HEK293T (cell line): ENCODE data around the gene CD151.

Experiments used
- CTCF ChIA-PET: fragments of 350-600 bp; formaldehyde crosslinking; extraction: SDS; loops from one replicate; lab custom pipeline; 2021; ENCODE audit warnings: antibody characterized with exemption, inconsistent platforms; lab: Yijun Ruan, JAX
- POLR2A ChIA-PET: fragments of 350-600 bp; formaldehyde crosslinking; extraction: SDS; loops from one replicate; lab custom pipeline; 2020; ENCODE audit warnings: antibody characterized with exemption, inconsistent platforms; lab: Yijun Ruan, JAX
- DNase-seq: peaks from one replicate; pipeline ENCODE4 v3.0.0; 2012; ENCODE audit warnings: mixed read lengths; ENCODE audit errors: extremely low spot score
- ARNT ChIP-seq: fragments of 450-650 bp; IDR thresholded peaks from 2 replicates; pipeline ENCODE4 v1.6.1; 2017; ENCODE audit warnings: mild to moderate bottlenecking
- BHLHE40 ChIP-seq: fragments of 450-650 bp; IDR thresholded peaks from 2 replicates; pipeline ENCODE4 v1.6.1; 2016; ENCODE audit warnings: mild to moderate bottlenecking, moderate library complexity, borderline replicate concordance
- CTBP1 ChIP-seq: fragments of 450-650 bp; IDR thresholded peaks from 2 replicates; pipeline ENCODE4 v1.6.1; 2016; ENCODE audit warnings: borderline replicate concordance
- ELF4 ChIP-seq: fragments of 450-650 bp; IDR thresholded peaks from 2 replicates; pipeline ENCODE4 v1.6.1; 2017; ENCODE audit warnings: antibody characterized with exemption
- FOXA1 ChIP-seq: fragments of 450-650 bp; IDR thresholded peaks from 2 replicates; pipeline ENCODE4 v1.6.1; 2016; ENCODE audit warnings: mild to moderate bottlenecking
- FOXK2 ChIP-seq: fragments of 450-650 bp; IDR thresholded peaks from 2 replicates; pipeline ENCODE4 v1.6.1; 2016; ENCODE audit warnings: mild to moderate bottlenecking
- FOXM1 ChIP-seq: fragments of 450-650 bp; IDR thresholded peaks from 2 replicates; pipeline ENCODE4 v1.6.1; 2017; ENCODE audit warnings: mild to moderate bottlenecking, borderline replicate concordance
- HDGF ChIP-seq: fragments of 450-650 bp; IDR thresholded peaks from 2 replicates; pipeline ENCODE4 v1.6.1; 2017; ENCODE audit warnings: antibody characterized with exemption, borderline replicate concordance
- L3MBTL2 ChIP-seq: fragments of 450-650 bp; conservative IDR thresholded peaks from 2 replicates; pipeline ENCODE4 v1.6.1; 2016; ENCODE audit warnings: mild to moderate bottlenecking
- LEF1 ChIP-seq: fragments of 450-650 bp; IDR thresholded peaks from 2 replicates; pipeline ENCODE4 v1.6.1; 2017; ENCODE audit warnings: mild to moderate bottlenecking, borderline replicate concordance
- NFRKB ChIP-seq: fragments of 450-650 bp; IDR thresholded peaks from 2 replicates; pipeline ENCODE4 v1.6.1; 2016; ENCODE audit warnings: mild to moderate bottlenecking, moderate library complexity
- PKNOX1 ChIP-seq: fragments of 450-650 bp; IDR thresholded peaks from 2 replicates; pipeline ENCODE4 v1.6.1; 2016
- SP1 ChIP-seq: fragments of 450-650 bp; IDR thresholded peaks from 2 replicates; pipeline ENCODE4 v1.6.1; 2017
- SUZ12 ChIP-seq: fragments of 450-650 bp; IDR thresholded peaks from 2 replicates; pipeline ENCODE4 v1.6.1; 2016; ENCODE audit warnings: mild to moderate bottlenecking
- TARDBP ChIP-seq: fragments of 450-650 bp; IDR thresholded peaks from 2 replicates; pipeline ENCODE4 v1.6.1; 2016
- ZNF384 ChIP-seq: fragments of 450-650 bp; IDR thresholded peaks from 2 replicates; pipeline ENCODE4 v1.6.1; 2016

CD151 gene

DNA sequence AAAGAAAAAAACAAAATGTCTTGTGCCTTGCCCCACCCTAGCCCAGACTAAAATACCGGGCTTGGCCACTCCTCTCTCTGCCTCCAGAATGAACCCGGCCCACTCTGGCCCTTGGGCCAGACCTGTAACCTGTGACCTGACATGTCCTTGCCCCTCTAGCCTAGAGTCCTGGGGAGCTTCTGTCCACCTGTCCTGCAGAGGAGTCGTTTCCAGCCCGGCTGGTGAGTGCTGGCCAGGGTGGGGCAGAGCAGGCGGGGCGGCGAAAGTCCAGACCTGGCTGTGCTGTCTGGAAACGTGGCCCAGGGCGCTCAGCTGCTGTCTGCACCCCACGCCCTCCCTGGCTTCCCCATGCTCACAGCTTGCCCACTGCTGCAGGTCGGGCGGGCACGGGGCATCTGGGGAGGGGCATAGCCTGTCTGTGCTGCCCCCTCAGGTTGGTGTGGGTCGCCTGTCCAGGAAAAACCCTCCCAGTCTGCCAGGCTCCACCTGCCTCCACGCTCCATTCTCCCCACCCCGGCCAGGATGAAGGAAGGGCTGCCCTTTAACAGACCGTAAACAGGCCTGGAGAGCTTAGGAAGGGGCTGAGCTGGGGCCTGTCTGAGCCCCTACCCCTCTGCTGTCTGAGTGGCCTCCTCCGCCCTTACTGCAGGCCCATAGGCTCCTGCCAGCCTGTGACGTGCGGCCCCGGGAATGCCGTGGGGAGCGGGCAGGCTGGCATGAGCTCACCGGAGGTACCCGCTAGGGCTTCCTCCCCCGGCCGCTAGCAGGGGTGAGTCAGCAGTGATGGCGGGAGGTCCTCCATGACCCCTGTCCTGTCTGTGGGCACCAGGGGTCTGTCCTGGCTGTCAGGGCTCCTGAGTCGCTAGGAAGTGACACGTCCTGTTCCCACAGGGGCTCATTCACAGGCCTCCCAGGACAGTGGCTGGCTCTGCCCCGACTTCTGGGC lies 1.9 kb downstream of the CD151 start:
- no peak for TF ChIP-seq FOXA1
- TF ChIP-seq ARNT, result no peak
- ChIA-PET POLR2A (interaction anchor here (0.6 to 8.0 kb wide), 8 partner anchors 8 to 76 kb away, joined by 3 to 63 read pairs (median 4); partner anchors contain the start of genes CHID1, PNPLA2, POLR2L and RPLP2), CTCF (interaction anchor here (0.7 to 1.4 kb wide), 2 partner anchors 8 to 548 kb away, joined by 3 to 4 read pairs; partner anchors contain the start of gene TSPAN4)
- no peak for DNase-seq

GRCh38 chr11:836274-836673 lies 3.5 kb downstream of the CD151 start:
- DNase-seq, result no peak
- CTCF ChIA-PET, result no interaction called here
- POLR2A ChIA-PET, result no interaction called here
- TF ChIP-seq FOXK2 (no peak), ELF4 (no peak), ARNT (no peak), SP1 (no peak), SUZ12 (no peak)

- no peak for TF ChIP-seq HDGF
- TF ChIP-seq CTBP1, result no peak
- TF ChIP-seq FOXK2, result no peak
- TF ChIP-seq LEF1, result no peak
- TF ChIP-seq PKNOX1, result no peak
- TF ChIP-seq SUZ12, result no peak
- no peak for TF ChIP-seq L3MBTL2
- TF ChIP-seq SP1, result no peak
- TF ChIP-seq ELF4, result no peak
- no peak for TF ChIP-seq FOXA1
- TF ChIP-seq NFRKB, result no peak
- no peak for TF ChIP-seq ZNF384
- no peak for TF ChIP-seq BHLHE40
- DNase-seq, result no peak
- ChIA-PET POLR2A (no interaction called here), CTCF (interaction anchor here (0.7 kb wide), 1 partner anchor 40 kb away, joined by 3 read pairs; no protein-coding TSS in a partner anchor)
These were observed 3.9 kb downstream of the CD151 start for GRCh38 chr11:836700-837099.

DNA sequence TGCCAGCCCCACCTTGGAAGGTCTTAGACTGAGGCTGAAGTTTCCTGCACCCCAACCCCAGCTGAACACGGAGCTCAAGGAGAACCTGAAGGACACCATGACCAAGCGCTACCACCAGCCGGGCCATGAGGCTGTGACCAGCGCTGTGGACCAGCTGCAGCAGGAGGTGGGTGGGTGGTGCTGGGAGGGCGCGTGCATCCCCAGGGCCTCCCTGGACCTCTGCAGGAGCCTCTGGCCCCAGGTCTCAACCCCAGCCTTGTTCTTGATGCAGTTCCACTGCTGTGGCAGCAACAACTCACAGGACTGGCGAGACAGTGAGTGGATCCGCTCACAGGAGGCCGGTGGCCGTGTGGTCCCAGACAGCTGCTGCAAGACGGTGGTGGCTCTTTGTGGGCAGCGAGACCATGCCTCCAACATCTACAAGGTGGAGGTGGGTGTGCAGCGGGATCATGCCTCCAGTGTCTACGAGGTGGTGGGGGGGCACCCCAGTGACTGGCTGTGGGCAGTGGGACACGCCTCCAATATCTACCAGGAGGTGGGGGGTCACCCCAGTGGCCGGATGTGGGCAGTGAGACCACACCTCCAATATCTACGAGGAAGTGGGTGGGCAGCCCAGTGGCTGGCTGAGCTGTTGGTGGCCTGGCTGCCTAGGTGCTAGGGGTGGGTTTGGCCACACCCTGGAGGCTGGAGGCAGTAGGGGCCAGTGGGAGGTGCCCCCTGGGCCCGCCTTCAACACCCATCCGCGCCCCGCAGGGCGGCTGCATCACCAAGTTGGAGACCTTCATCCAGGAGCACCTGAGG lies 4.6 kb downstream of the CD151 start:
- CTCF ChIA-PET, result interaction anchor here (0.7 kb wide), 1 partner anchor 41 kb away, joined by 3 read pairs; no protein-coding TSS in a partner anchor
- POLR2A ChIA-PET, result interaction anchor here (0.9 to 1.5 kb wide), 2 partner anchors 18 to 28 kb away, joined by 3 read pairs; partner anchors contain the start of genes PNPLA2 and RPLP2
- no peak for DNase-seq
- TF ChIP-seq ELF4 (no peak), HDGF (no peak), LEF1 (no peak), PKNOX1 (no peak), FOXM1 (no peak), FOXK2 (no peak), L3MBTL2 (no peak), TARDBP (no peak), FOXA1 (no peak), SUZ12 (no peak), NFRKB (no peak), CTBP1 (no peak), ARNT (no peak), SP1 (no peak), BHLHE40 (no peak), ZNF384 (no peak)

DNA sequence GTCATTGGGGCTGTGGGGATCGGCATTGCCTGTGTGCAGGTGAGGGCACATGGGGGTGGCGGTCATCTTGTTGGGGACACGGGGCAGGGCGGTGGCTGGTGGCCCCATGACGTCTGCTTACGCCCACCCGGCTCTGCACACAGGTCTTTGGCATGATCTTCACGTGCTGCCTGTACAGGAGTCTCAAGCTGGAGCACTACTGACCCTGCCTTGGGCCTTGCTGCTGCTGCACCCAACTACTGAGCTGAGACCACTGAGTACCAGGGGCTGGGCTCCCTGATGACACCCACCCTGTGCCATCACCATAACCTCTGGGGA lies 5.2 kb downstream of the CD151 start:
- ChIA-PET CTCF (no interaction called here), POLR2A (interaction anchor here (0.9 to 1.5 kb wide), 2 partner anchors 19 to 29 kb away, joined by 3 read pairs; partner anchors contain the start of genes PNPLA2 and RPLP2)
- TF ChIP-seq FOXK2 (no peak), FOXM1 (no peak), TARDBP (no peak), CTBP1 (no peak), BHLHE40 (no peak), ELF4 (no peak), FOXA1 (no peak), SP1 (no peak), ARNT (no peak)
- DNase-seq, result no peak

DNA sequence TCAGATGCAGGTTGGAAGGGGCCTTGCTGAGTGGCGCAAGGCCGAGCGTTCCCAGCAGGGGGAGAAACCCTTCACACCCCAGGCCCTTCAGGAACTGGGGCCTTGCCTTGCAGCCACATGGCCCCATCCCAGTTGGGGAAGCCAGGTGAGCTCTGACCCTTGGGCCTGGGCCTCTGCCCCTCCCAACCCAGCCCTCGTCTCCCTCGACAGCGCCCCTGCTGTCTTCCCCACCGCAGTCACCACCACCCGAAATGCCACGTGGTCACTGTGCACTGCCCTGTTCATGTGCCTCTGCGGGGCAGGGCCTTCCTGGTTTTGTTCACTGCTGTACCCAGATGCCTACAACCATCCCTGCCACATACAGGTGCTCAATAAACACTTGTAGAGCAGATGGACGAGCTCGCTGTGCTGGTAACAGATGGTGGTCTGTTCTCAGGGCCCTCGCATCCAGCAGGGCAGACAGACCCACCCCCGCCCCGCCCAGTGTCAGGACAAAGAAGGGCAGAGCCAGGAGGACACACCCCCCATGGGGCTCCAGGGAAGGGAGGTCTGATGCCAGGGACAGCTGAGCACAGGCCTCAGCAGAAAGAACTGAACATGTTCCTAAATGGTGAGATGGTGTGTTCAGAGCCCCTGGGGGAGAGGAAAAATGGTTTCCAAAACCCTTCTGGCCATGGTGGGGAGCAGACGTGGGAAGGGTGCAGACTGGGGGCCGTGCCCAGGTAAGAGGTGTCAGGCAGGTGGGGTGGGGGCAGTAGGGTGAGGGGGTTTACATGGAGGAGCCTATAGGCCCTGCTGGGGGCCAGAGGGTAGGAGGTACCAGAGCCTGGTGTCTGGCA lies 5.9 kb downstream of the CD151 start:
- DNase-seq, result no peak
- CTCF ChIA-PET, result no interaction called here

More for the DNA sequence above, 5.9 kb downstream of the CD151 start:
- TF ChIP-seq FOXA1, result no peak
- TF ChIP-seq BHLHE40, result no peak
- TF ChIP-seq L3MBTL2, result peak; percentile 49
- TF ChIP-seq ELF4, result no peak
- no peak for TF ChIP-seq CTBP1
- TF ChIP-seq ZNF384, result no peak
- POLR2A ChIA-PET, result interaction anchor here (0.9 to 1.5 kb wide), 2 partner anchors 20 to 29 kb away, joined by 3 read pairs; partner anchors contain the start of genes PNPLA2 and RPLP2
